GM19324 (cell line): ENCODE data around the gene RBBP5.

ENCODE experiments used
- ATAC-seq: cut with Tn5 transposase; IDR thresholded peaks from one replicate; pipeline ENCODE4 v1.9.1; 2021; ENCODE audit warnings: mild to moderate bottlenecking, moderate library complexity; ENCODE audit not compliant: unreplicated experiment, low FRiP score

Gene RBBP5

DNA sequence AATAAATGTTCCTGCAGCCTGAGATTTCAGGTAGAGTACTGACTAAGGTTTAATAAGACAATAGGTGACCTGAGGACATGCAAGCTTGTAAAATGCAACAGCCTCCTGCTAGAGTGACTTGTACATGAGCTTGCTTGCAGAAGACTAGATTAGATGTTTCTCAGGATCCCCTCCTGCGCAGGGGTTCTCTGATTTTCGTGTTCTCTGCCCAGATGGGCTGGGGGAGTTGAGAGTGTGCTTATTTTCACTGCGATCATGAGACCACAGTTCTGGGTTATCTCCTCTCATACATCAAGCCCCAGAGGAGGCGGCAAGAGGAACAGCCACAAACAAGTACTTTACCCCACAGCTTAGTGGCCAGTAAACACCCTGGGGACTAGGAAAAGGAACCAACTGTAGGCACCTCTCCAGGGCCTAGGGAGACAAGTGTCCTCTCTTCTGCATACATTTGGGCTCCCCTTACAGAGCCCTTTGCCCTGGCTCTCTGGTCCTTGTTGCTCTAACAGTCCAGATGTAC lies 45.5 kb downstream of the RBBP5 start:
- no peak for ATAC-seq

- ATAC-seq = no peak
Measured at GRCh38 chr1:205075642-205076155, 46.1 kb downstream of the RBBP5 start.

GRCh38 chr1:205074513-205074912 lies 47.3 kb downstream of the RBBP5 start:
- ATAC-seq = no peak

GRCh38 chr1:205074084-205074483 lies 47.7 kb downstream of the RBBP5 start:
- ATAC-seq = no peak

- ATAC-seq = no peak
Measured at GRCh38 chr1:205073511-205073910, 48.3 kb downstream of the RBBP5 start.

GRCh38 chr1:205072881-205073280 lies 48.9 kb downstream of the RBBP5 start:
- no peak for ATAC-seq

DNA sequence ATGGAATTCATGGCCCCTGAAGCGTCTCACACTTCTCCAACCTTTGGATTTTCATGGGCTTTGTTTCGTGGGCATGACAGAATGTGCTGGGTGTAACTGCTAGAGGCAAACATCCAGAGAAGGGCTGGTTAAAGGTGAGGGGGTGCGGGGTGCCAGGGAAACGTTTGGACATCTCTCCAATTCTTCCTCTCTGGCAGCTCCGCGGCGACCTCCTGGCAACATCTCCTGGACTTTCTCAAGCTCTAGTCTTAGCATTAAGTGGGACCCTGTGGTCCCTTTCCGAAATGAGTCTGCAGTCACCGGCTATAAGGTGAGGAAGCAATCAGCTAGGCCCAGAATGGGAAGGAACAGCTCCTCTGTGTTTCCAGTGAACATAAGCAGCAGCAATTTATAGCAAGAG lies 49.5 kb downstream of the RBBP5 start:
- no peak for ATAC-seq

DNA sequence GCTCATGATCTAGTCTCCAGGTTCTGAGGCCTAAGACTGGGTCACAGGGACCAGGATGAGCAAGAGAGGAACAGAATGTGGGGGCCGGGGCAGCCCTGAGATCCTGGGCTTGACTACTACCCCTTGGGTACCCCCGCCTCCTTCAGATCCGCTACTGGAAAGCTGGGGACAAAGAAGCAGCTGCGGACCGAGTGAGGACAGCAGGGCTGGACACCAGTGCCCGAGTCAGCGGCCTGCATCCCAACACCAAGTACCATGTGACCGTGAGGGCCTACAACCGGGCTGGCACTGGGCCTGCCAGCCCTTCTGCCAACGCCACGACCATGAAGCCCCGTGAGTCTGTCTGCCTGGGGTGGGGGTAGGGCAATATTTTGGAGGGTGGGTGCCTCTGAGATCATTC lies 50.0 kb downstream of the RBBP5 start:
- ATAC-seq = no peak

GRCh38 chr1:205071028-205071409 lies 50.8 kb downstream of the RBBP5 start:
- ATAC-seq = no peak

DNA sequence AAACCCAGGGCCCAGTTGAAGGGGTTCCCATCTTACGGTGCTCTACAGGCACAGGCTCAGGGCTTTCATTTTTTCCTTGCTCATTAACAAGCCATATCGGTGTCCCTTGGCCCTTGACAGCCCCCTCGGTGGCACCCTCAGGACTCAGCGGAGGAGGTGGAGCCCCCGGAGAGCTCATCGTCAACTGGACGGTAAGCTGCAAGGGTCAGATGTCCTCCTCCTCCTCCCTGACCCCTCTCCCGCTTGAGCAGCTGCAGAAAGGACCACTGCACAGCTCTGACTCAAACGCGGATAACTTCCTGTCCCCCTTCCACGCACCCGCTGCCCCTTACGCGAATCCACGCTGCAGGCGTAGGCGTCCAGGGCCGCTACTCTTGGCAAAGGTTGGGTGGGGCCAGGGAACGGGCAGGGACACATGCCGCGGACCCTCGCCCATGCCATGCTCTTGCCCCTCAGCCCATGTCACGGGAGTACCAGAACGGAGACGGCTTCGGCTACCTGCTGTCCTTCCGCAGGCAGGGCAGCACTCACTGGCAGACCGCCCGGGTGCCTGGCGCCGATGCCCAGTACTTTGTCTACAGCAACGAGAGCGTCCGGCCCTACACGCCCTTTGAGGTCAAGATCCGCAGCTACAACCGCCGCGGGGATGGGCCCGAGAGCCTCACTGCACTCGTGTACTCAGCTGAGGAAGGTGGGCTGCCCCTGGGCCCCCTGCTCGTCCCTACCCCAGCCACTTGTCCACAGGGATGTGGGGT lies 52.2 kb downstream of the RBBP5 start:
- no peak for ATAC-seq

DNA sequence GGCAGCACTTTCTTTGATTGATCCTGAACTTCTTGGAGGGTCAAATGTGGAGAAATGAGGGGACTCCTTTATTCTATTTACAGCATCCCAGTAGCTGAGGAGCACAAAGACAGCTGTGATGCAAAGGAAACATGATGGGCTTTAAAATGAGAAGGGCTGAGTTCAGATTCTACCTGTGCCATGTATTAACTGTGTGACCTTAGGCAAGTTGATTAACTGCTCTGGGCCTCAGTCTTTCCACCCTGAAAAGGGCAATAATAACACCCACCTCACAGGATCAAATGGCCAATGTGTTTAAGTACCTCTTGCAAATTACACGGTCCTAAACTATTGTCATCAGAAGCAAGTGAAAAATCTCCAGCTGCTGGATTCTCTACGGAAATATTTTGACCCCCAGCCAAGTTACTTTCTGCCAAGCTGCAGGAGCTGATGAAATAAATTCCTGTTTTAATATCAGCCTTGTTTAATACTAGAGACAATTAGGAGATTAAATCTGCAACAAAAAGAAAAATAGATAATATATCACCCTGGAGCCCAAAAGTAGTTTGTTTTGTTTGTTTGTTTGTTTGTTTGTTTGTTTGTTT lies 53.2 kb downstream of the RBBP5 start:
- no peak for ATAC-seq

DNA sequence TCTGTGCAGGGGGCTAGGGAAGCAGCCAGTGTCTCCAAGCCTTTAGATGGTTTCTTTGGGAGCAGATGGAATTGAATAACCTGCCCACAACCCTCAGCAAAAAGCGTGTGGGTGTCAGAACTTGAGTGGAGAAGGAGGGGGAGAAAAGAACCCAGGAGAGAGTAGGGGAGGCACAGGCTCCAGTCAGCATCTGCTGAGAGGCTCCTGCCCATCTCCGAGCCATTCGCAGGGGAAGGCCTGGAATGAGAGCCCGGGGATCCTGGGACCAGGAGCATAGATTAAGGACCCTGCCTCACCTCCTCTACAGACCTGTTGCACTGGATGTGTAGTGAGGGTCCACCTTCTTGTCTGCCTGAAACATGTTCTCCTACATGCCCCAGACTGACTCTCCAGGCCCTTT lies 53.8 kb downstream of the RBBP5 start:
- no peak for ATAC-seq

DNA sequence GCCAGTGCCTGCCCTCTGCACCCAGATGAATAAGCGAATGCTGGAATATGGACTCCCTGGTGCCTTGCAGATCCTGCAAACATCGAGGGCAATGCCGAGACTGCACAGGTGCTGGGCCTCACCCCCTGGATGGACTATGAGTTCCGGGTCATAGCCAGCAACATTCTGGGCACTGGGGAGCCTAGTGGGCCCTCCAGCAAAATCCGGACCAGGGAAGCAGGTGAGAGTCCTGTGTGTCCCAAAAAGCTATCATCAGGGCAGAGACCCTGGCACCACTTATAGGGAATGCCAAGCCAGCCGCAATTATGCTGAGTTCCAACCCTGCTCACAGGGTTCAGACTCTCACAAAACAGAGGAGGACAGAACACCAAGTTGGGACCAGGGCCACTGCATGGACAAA lies 54.7 kb downstream of the RBBP5 start:
- ATAC-seq = no peak

DNA sequence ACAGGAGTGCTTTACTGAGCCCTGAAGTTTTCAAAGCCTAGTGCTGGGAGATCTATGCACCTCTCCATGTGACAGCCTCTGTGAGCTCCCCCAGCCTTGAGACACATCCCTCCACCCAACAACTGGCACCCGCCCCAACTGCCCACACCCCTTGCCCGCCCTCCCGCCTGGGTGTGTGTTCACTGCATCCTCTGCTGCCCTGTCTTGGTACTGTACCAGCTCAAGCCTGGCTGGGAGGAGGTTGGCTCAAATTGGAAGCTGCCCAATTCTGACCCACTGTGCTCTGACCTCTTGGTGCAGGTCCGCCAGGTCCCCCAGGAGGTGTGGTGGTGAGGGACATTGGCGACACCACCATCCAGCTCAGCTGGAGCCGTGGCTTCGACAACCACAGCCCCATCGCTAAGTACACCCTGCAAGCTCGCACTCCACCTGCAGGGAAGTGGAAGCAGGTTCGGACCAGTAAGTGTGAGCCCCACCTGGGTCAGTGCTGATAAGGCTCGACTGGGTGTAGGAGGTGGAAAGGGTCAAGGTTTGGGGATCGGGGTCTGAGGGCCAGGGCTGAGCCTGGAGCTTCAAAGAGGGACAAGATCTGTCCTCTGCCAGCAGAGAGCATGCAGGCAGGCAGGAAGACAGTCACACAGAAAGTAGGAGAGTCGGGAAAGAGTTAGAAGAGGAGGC lies 55.5 kb downstream of the RBBP5 start:
- no peak for ATAC-seq

DNA sequence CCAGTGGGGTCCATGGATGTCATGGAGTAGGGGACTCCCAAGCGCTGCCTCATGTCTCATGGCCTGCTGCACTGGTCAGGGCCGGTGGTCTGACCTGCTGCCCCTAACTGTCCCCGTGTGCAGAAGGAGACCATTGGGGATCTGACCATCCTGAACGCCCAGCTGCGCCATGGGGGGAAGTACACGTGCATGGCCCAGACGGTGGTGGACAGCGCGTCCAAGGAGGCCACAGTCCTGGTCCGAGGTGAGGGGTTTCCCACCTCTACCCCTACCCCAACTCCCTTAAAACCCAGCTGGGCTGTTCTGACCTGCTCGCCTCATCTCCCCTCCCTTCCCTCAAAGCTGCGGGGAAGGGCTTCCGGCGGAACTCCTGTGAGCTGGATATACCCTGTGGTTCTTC lies 56.1 kb downstream of the RBBP5 start:
- ATAC-seq = no peak

DNA sequence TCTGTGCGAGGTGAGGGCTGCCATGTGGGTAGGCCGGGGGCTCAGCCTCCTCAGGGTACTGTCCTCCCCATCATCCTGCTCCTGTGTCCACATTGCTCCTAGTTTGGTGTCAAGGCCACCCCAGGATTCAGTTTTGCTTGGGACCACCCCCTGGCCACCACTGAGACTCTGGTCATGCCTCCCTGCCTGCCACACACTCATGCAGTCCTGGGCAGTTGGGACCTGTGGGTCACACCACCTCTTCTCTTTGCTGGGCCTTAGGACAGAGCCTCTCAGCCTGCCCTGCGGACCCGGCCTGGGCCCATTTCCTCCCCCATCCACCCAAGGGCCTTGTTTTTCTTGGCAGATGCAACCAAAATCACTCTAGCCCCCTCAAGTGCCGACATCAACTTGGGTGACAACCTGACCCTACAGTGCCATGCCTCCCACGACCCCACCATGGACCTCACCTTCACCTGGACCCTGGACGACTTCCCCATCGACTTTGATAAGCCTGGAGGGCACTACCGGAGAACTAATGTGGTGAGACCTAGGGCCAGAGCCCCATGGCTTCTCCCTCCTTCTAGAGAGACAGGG lies 56.9 kb downstream of the RBBP5 start:
- ATAC-seq = no peak

DNA sequence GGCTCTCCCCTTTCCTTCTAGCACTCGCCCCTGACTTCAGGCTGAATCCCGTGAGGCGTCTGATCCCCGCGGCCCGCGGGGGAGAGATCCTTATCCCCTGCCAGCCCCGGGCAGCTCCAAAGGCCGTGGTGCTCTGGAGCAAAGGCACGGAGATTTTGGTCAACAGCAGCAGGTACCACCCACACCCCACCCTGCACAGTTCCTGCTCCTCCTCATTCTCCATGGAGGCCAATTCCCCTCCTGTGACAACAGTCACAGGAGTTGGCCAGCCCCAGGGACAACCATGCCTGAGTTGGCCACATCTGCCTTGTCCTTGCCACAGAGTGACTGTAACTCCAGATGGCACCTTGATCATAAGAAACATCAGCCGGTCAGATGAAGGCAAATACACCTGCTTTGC lies 57.5 kb downstream of the RBBP5 start:
- ATAC-seq = no peak

DNA sequence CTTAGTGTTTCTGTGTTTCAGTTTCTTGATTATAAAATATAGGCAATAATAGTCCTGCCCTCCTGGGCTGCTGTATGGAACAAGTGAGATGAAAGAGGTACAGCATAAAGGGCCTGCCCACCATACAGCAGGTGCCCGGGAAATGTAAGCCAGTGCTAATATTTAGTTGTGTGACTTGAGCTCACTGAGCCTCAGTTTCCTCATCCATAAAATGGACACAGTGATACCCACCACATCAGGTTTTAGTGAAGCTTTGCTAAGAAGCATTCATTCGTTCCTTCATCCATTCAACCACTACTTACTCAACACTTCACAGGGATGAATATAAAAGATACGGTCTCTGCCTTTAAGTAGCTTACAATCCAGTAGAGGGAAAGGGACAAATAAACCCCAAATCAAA lies 58.9 kb downstream of the RBBP5 start:
- no peak for ATAC-seq

GRCh38 chr1:205062319-205062718 lies 59.5 kb downstream of the RBBP5 start:
- no peak for ATAC-seq

DNA sequence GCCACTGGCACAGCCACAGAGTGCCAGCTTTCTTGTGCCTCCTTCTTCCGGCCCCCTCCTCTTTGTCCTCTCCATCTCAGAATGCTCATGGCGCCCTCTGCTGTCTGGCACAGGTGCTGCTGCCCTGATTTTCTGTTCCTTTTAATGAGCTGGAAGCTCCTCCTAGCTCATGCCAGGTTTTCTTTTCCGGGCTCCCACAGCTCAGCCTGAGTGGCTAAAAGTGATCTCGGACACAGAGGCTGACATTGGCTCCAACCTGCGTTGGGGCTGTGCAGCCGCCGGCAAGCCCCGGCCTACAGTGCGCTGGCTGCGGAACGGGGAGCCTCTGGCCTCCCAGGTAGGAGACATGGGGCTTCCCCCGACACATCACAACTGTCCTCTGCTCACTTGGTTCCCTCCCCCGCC lies 60.1 kb downstream of the RBBP5 start:
- ATAC-seq = no peak

DNA sequence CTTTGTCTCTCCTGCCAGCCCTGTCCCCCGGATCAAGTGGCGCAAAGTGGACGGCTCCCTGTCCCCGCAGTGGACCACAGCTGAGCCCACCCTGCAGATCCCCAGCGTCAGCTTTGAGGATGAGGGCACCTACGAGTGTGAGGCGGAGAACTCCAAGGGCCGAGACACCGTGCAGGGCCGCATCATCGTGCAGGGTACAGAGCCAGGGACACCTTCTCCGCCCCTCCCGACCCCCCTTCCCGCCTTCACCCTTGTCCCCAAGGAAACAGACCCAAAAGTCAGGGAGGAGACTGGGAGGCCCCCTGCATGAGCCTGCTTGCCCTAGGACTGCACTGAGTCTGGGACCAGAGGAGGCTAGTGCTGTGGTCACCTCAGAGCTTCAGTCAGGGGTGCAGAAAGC lies 60.6 kb downstream of the RBBP5 start:
- no peak for ATAC-seq
